22Rv1 (cell line): ENCODE data around the gene TLE1.

Source experiments
- CTCF ChIP-seq: fragments of 450-650 bp; IDR thresholded peaks from 2 replicates; pipeline ENCODE4 v1.5.1; 2017; ENCODE audit warnings: mild to moderate bottlenecking
- ZFX ChIP-seq: fragments of 450-650 bp; IDR thresholded peaks from 2 replicates; pipeline ENCODE4 v1.6.1; 2017; ENCODE audit warnings: antibody characterized with exemption, borderline replicate concordance

GRCh38 chr9:81717747-81718077 is 28.4 kb upstream of the TLE1 start:
- TF ChIP-seq CTCF (no peak), ZFX (no peak)
